ENCODE data around the gene ASZ1.

The ASZ1 gene

DNA sequence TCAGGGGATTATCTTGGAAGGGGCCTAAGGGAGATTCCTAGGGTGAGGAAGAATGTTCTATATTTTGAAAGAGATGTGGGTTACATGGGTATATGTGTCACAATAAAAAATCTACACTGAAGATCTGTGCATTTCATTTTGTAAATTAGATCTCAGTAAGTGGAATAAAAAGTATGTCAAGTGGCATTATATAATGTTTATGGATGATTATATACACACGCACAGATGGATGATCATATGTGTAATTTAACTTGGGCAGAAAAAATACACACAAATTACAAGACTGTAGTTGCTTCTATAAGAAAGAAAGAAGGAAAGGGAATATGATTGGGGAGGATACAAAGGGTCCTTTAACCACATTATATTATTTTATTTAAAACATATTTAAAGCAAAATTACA is 18.5 kb downstream of the ASZ1 start:
- Histone ChIP-seq H3K27ac (replicated peaks) (no peak overlapping the region), H3K4me3 (replicated peaks; ENCODE audit: insufficient read depth, low read length) (no peak overlapping the region), H3K27me3 (ENCODE audit: insufficient read depth, poor library complexity, severe bottlenecking) (no peaks in the 10 kb centered on the region)
- TF ChIP-seq, protein P1, sequence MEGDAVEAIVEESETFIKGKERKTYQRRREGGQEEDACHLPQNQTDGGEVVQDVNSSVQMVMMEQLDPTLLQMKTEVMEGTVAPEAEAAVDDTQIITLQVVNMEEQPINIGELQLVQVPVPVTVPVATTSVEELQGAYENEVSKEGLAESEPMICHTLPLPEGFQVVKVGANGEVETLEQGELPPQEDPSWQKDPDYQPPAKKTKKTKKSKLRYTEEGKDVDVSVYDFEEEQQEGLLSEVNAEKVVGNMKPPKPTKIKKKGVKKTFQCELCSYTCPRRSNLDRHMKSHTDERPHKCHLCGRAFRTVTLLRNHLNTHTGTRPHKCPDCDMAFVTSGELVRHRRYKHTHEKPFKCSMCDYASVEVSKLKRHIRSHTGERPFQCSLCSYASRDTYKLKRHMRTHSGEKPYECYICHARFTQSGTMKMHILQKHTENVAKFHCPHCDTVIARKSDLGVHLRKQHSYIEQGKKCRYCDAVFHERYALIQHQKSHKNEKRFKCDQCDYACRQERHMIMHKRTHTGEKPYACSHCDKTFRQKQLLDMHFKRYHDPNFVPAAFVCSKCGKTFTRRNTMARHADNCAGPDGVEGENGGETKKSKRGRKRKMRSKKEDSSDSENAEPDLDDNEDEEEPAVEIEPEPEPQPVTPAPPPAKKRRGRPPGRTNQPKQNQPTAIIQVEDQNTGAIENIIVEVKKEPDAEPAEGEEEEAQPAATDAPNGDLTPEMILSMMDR (IDR thresholded peaks at IDR 0.05; ENCODE audit: insufficient read depth, low read length): no peak
- TF ChIP-seq SPI1 (IDR thresholded peaks at IDR 0.05; ENCODE audit: borderline replicate concordance, low read depth): no peak
- no peak for TF ChIP-seq GABPA (IDR thresholded peaks at IDR 0.05; ENCODE audit: low read depth)
- no peak for TF ChIP-seq POLR2AphosphoS5 (IDR thresholded peaks at IDR 0.05; ENCODE audit: low read depth)
- TF ChIP-seq, protein P2, sequence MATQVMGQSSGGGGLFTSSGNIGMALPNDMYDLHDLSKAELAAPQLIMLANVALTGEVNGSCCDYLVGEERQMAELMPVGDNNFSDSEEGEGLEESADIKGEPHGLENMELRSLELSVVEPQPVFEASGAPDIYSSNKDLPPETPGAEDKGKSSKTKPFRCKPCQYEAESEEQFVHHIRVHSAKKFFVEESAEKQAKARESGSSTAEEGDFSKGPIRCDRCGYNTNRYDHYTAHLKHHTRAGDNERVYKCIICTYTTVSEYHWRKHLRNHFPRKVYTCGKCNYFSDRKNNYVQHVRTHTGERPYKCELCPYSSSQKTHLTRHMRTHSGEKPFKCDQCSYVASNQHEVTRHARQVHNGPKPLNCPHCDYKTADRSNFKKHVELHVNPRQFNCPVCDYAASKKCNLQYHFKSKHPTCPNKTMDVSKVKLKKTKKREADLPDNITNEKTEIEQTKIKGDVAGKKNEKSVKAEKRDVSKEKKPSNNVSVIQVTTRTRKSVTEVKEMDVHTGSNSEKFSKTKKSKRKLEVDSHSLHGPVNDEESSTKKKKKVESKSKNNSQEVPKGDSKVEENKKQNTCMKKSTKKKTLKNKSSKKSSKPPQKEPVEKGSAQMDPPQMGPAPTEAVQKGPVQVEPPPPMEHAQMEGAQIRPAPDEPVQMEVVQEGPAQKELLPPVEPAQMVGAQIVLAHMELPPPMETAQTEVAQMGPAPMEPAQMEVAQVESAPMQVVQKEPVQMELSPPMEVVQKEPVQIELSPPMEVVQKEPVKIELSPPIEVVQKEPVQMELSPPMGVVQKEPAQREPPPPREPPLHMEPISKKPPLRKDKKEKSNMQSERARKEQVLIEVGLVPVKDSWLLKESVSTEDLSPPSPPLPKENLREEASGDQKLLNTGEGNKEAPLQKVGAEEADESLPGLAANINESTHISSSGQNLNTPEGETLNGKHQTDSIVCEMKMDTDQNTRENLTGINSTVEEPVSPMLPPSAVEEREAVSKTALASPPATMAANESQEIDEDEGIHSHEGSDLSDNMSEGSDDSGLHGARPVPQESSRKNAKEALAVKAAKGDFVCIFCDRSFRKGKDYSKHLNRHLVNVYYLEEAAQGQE (IDR thresholded peaks at IDR 0.05; ENCODE audit: insufficient replicate concordance, low read depth): no peak
- DNase-seq (ENCODE audit: low read depth in 1 of 2, low spot score in 1 of 2): no peak

DNA sequence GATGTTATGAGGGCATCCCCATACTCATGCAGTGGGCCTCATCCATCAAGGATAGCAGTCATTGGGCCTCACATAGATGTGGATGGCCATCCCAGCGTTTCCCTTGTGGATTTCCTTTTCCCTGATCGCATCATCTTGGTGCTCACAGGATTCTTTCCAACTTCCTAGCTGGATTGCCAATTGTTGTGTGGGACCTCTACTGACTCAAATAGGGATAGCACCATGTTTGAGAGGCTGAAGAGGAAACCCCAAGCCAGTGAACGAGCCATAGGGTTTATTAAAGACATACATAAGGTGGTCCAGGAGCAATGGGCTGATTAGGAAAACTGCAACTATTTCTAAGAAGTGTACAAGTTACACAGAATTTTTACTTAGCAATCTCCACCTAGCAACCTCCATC is 21.8 kb downstream of the ASZ1 start:
- TF ChIP-seq, protein P1 (IDR thresholded peaks at IDR 0.05; ENCODE audit: insufficient read depth, low read length): no peak
- TF ChIP-seq SPI1 (IDR thresholded peaks at IDR 0.05; ENCODE audit: borderline replicate concordance, low read depth): no peak
- no peak for TF ChIP-seq GABPA (IDR thresholded peaks at IDR 0.05; ENCODE audit: low read depth)
- no peak for TF ChIP-seq POLR2AphosphoS5 (IDR thresholded peaks at IDR 0.05; ENCODE audit: low read depth)
- TF ChIP-seq, protein P2 (IDR thresholded peaks at IDR 0.05; ENCODE audit: insufficient replicate concordance, low read depth): no peak
- Histone ChIP-seq H3K27me3 (ENCODE audit: insufficient read depth, poor library complexity, severe bottlenecking) (no peaks in the 10 kb centered on the region), H3K4me3 (replicated peaks; ENCODE audit: insufficient read depth, low read length) (no peak overlapping the region), H3K27ac (replicated peaks) (no peak overlapping the region)
- no peak for DNase-seq (ENCODE audit: low read depth in 1 of 2, low spot score in 1 of 2)

DNA sequence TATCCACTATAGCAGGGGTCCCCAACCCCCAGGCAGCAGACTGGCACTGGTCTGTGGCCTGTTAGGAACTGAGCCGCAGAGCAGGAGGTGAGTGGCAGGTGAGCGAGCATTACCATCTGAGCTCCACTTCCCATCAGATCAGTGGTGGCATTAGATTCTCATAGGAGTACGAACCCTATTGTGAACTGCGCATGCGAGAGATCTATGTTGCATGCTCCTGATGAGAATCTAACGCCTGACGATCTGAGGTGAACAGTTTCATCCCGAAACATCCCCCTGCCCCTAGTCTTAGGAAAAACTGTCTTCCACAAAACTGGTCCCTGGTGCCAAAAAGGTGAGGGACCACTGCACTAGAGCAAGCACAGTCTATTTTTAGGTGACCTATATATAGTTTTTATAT is 23.6 kb downstream of the ASZ1 start:
- H3K4me3 ChIP-seq (replicated peaks; ENCODE audit: insufficient read depth, low read length): no peak overlapping the region
- H3K27me3 ChIP-seq (ENCODE audit: insufficient read depth, poor library complexity, severe bottlenecking): no peaks in the 10 kb centered on the region
- TF ChIP-seq POLR2AphosphoS5 (IDR thresholded peaks at IDR 0.05; ENCODE audit: low read depth) (no peak), SPI1 (IDR thresholded peaks at IDR 0.05; ENCODE audit: borderline replicate concordance, low read depth) (no peak), GABPA (IDR thresholded peaks at IDR 0.05; ENCODE audit: low read depth) (no peak)
- TF ChIP-seq, protein P1 (IDR thresholded peaks at IDR 0.05; ENCODE audit: insufficient read depth, low read length): no peak
- TF ChIP-seq, protein P2 (IDR thresholded peaks at IDR 0.05; ENCODE audit: insufficient replicate concordance, low read depth): no peak
- H3K27ac ChIP-seq (replicated peaks): no peak overlapping the region
- no peak for DNase-seq (ENCODE audit: low read depth in 1 of 2, low spot score in 1 of 2)

Measured in HL-60 (cell line).